GM21526 (cell line): ENCODE results near the gene NRXN2.
A peak's percentile ranks its signal among the peaks of the same experiment; 100 is the strongest.
"Not testable (repeated sequence)": the region's sequence is repeated elsewhere in the genome, so short reads cannot be mapped to it uniquely, and the experiment has no call there.

Source experiments
- ATAC-seq: cut with Tn5 transposase; IDR thresholded peaks from one replicate; pipeline ENCODE4 v1.9.1; 2021; ENCODE audit warnings: moderate library complexity; ENCODE audit not compliant: unreplicated experiment, low FRiP score

The NRXN2 gene

GRCh38 chr11:64711956-64712362 lies 11.0 kb downstream of the NRXN2 start:
- ATAC-seq: no peak

DNA sequence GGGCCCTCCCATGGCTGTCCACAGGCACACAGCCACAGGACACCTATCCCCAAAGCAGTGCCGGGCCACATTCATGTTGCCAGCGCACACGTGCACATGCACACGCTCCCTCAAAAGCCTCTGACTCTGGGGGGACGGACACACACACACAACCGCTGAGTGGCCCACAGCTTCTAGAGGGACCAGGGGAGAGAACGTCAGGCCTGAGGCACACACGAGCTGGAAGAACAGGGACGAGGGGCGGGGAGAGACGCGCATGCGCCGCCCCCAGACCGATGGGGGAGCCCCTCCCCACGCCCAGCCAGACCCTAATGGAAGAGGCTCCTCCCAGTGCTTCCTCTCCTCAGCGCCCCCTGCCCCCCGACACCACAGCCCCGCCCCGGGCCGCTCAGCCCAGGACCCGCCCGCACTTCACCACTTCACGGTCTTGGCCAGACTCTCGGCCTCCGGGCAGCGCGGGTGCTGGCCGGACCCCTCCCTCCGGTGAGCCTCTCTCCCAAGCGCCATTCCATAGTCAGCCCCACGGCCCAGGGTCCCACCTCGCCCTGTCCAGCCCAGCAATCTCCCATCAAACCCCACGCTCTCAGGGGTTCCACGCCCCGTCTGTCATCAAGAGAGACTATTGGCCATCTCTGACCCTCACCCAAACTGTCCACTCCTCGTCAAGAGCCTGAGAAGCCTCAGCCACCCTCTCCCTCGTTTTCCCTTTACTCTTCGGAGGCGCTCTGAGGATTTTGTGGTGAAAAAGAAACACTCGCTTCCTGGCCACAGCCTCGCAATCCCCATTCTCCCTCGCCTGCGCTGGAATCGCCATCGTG lies 11.7 kb downstream of the NRXN2 start:
- no peak for ATAC-seq

GRCh38 chr11:64710418-64711137 lies 12.4 kb downstream of the NRXN2 start:
- no peak for ATAC-seq

DNA sequence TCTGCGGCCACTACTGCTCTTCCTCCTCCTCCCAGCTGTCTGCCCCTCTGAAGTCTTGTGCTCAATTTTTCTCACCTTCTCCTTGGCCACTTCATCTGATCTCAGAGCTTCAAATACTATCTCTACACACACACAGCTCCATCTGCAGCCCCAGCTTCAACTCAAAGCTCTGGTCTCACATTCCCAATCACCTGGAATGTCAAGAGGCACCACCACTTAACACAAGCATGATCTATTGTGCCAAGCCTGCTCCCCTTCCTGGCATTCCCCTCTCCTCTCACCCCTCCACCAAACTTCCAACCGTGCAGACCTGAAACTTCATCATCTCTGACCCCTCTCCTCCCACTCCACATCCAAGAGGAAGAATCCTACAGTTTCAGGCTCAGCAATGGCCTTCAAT lies 17.5 kb downstream of the NRXN2 start:
- no peak for ATAC-seq

DNA sequence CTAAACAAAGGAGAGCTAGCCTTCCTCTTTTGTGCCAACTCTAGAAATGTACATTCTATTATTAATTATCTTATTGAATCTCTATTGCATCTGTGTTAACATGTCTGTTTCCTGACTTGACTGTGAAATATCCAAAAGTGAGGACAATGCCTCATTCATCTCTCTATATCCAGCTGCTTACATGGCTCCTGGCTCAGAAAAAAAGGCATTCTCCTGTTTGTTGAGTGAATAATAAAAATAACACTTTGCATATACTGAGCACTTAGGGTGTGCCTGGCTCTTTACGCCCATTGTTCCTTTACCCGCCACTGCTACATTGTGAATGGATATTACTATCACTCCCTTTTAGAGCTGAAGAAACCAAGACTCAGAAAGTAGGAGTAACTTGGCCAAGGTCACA lies 19.9 kb downstream of the NRXN2 start:
- no peak for ATAC-seq

- ATAC-seq: not testable (repeated sequence)
These were observed 21.0 kb downstream of the NRXN2 start for GRCh38 chr11:64701956-64702355.

DNA sequence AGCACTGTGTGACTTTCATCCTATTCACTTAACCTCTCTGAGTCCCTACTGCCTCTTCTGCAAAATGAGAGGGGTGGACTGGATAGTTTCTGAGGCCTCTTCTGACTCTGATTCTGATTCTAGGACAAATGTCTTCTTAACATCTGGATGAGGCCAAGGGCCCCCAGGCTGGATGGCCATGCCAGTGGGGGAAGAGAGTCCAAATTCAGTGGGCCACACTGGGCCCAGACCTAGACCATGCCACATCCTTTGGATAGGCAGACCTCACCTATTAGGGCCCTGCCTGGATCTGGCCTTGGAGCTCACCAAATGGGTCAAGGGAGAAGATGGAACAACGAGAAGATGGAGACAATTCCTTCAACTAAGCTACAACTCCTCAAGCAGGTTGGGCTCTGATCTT lies 24.6 kb downstream of the NRXN2 start:
- no peak for ATAC-seq

DNA sequence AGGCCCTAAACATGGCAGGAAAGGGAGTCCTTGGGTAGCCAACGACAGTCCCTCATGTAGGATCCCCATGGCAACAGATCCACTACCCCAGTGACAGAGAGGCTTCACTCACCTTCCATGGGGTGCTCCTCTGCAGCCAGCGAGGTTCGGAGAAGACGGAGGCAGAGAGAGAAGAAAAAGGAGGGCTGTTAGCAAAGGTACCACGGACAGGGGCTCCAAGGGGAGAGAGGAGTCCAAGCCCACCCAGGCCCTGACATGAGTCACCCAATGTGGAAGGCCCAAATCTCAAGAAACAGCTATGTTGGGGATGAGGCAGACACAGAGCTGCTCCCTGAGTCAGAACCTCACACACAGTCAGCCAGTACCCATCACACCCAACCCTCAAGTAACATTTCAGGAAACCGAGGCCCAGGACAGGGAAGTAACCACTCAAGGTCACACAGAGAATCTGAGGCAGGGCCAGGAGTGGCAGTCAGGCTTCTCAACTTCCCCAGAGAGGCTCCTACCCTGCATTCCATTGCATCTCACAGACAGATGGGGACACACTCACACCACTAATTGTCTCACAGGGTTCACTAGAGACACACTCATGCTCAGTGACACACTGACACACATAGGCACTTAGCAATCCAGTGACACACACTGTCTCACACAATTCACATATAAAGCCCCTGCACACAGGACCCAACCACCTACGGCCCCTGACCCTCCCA lies 25.2 kb downstream of the NRXN2 start:
- no peak for ATAC-seq

GRCh38 chr11:64696045-64696444 lies 27.0 kb downstream of the NRXN2 start:
- no peak for ATAC-seq

DNA sequence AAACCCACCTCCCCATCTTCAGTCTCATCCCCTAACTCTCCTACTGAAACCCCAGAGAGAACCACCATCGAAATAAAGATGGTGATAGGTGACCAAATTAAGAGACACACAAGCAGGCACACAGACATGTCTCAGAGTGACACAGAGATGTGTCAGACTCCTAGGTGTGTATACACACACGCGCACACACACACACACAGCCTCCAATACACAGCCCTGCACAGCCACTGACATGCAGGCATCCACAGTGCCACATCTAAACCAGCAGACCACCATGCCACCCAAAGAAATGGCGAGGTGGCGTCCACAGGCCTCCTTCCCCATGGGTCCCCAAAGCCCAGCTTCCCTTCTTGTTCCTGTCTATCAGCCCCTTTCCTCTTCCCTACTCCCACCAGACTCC lies 27.4 kb downstream of the NRXN2 start:
- no peak for ATAC-seq

DNA sequence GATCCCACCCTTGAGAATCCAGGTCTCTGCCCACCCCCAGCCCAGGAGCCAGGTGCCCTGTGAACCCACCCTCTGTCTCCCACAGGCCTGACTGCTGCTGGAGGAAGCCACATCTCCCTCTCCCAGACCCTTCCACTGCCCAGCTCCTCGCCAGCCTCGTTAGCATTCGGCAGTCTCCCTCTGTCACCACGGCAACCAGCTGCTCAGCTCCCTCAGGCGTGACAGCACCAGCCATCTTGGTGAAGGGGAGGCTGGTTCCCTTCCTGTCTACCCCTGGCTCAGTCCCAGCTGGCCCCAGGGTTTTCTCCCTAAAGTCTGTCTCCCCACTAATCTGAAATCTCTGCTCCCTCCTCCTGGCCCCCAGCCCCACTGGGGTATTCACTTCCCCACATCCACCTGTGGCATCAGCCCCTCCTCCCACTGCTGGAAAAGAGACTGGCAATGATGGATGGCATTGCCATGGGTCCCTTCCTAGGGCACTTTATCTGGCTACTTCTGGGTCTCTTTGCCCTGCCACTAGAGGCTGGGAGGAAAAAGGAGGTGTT lies 28.1 kb downstream of the NRXN2 start:
- no peak for ATAC-seq

DNA sequence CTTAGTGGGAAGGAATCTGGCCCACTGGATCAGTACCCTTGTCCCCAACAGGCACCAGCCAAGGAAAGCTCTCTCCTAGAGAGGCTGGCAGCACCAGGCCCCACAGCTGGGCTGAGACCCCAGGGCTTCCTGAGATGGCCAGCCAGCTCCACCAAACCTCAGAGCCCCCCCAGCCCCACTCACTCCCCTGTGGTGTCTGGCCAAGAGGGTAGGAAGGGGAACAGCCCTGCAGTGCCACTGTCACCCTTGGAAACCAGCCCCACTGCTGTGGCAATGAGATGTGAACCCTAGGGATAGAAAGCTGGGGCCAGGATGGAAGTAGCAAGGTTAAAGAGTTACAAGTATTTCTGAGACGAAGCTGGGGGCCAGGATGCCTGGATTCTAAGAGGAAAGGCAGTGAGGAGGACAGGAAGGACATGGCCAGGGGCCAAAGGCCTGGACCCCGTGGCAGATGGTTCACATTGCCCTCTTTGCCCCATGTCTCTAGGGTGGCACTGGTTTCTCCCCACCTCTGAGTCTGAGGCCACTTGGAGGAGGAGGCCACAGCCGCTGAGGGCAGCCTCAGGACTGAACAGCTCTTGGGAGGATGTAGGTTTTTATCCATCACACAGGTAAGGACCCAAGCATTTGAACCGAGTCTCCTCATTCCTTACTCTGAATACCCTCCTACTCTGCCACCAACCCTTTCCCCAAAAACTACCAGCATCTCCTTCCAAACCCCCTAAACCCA lies 28.8 kb downstream of the NRXN2 start:
- no peak for ATAC-seq

DNA sequence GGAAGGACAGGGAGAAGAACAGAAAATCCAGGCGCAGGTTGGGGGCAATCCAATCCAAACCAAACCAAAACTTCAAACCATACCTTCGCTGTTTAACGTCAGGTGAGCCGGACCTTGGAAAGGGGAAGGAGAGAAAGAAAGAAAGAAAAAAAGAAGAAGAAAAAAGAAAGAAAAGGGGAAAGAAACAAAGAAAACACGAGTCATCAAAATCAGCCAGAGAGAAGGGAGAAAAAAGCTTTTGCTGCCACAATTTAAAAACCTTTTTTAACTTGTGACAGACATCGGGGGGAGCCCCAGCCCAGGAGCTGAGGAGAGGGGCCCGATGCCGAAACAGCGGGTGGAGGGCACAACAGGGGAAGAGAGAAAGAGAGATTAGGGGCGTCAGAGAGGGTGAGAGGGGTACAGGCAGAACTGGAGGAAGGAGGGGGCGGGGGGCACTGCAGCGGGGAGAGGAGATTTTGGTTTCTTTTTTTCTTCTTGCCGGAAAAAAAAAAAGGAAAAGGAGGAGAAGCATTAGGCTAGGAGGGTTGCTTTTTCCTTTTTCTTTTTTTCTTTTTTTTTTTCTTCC lies 30.1 kb downstream of the NRXN2 start:
- ATAC-seq: no peak

DNA sequence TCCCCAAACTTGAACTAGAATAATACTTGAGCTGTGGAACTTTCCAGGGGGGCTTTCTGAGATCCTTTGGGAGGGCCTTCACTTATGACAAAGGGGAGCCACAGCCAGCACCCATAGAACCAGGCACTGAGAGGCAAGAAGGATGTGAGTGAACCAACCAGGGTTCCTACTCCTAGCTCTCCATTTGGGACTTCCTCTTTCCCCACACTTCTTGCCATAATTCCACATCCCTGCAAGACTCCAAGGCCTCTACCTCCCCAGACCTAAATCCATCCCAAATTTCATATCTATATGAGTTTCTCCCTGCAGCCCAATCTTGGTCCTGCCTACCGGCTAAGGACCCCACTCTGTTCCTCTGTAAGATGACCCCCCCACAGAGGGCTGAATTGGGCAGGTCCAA lies 31.5 kb downstream of the NRXN2 start:
- ATAC-seq: no peak

DNA sequence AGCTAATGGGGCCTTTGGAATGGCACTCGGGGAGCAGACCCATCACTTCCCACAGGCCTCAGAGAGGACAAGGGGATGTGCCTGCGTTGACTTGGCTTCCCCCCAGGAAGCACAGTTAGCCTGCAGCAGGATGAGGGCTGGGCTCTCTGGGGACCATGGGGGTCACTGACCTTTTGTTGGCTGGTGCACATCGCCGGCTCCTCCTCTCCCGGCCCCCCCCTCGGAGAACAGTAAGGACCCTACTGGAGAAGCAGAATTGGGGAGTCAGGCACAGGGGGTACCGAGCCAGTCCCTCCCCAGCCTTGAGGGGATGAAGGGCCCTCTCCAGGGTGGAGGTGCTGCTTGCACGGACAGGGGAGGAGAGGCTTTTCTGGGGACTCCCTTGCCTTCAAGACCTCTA lies 32.8 kb downstream of the NRXN2 start:
- ATAC-seq: no peak

- peak; percentile 63 for ATAC-seq
These were observed 34.4 kb downstream of the NRXN2 start for GRCh38 chr11:64688534-64688982.

GRCh38 chr11:64687643-64688533 lies 35.1 kb downstream of the NRXN2 start:
- ATAC-seq: no peak

DNA sequence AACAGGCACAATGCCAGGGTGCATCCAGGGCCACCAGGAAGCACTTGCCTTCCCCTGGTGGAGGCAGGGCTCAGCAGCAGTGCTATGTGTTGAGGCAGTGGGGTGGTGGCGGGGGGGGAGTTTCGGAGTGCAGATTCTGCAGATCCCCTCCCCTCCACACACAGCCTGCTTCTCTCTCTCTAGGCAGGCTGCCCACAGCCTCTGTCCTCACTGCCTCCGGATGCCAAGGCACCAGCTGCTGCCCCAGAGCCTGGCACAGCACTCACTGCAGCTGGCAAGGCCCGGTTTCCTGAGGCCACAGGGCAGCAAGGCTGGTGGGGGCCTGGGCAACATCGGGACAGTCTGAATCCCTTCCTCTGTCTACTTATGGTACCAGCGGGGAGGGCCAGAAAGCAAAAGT lies 35.8 kb downstream of the NRXN2 start:
- no peak for ATAC-seq
